Body of pancreas (tissue), 4 donors: ENCODE results near the gene DDAH2. TPM values are rescaled to one million over a fixed set of nuclear protein-coding genes. Genes with fewer than 3 reads are reported as not detected.

Experiments used
- ATAC-seq: fragments of 150-250 bp; one replicate; pipeline ENCODE4 v1.9.1; 2016
- DNase-seq, 4 donors: peaks; one replicate each; pipeline ENCODE4 v3.0.0-alpha.2; 2019
- H3K27ac ChIP-seq, 4 donors: fragments of 200-600 bp; sonication (generic); 1 replicate in 3 of 4; 2 replicates in 1 of 4; pipeline versions ENCODE4 v1.5.1 to v1.6.1; 2016 to 2019; ENCODE audit warnings: mild to moderate bottlenecking in 1 of 4, mixed read lengths in 1 of 4, moderate library complexity in 1 of 4
- H3K27me3 ChIP-seq, 2 donors: fragments of 200-600 bp; sonication (generic); one replicate each; pipeline ENCODE4 v1.6.0; 2016; ENCODE audit warnings: mild to moderate bottlenecking in 1 of 2
- H3K36me3 ChIP-seq, 2 donors: fragments of 200-600 bp; sonication (generic); replicated peaks in 1 of 2; 2 replicates each; pipeline ENCODE4 v1.5.1; 2016; ENCODE audit warnings: low read depth in 2 of 2; ENCODE audit not compliant: insufficient read depth in 1 of 2
- H3K4me1 ChIP-seq: fragments of 200-600 bp; sonication (generic); one replicate; pipeline ENCODE4 v1.6.0; 2016
- H3K4me3 ChIP-seq, 2 donors: fragments of 200-600 bp; sonication (generic); 1 replicate in 1 of 2; 2 replicates in 1 of 2; pipeline ENCODE4 v1.5.1; 2016 to 2019
- H3K9me3 ChIP-seq, 3 donors: fragments of 200-600 bp; sonication (generic); 1 replicate in 2 of 3; 2 replicates in 1 of 3; pipeline ENCODE4 v1.5.1; 2016
- CTCF ChIP-seq, 7 experiments: fragments of 450-650 bp in 4 of 7; fragments of 200-600 bp in 3 of 7; sonication (generic) in 3 of 7; IDR thresholded peaks; one replicate each; pipeline ENCODE4 v1.5.1; 2016 to 2019; ENCODE audit warnings: antibody characterized with exemption in 7 of 7
- POLR2A ChIP-seq, 3 donors: fragments of 450-650 bp; IDR thresholded peaks; one replicate each; pipeline ENCODE4 v1.6.1; 2016; ENCODE audit warnings: antibody characterized with exemption in 3 of 3, mild to moderate bottlenecking in 2 of 3
- WGBS, 2 donors: methylation state at CpG; one replicate each; pipeline ENCODE4 v1.1.5; 2017; 5-methylcytosine and 5-hydroxymethylcytosine counted together
- intact Hi-C: fragments of 100-400 bp; cut with DNase I; formaldehyde crosslinking; loops from one replicate; pipeline ENCODE4 v1.15.1; 2023
- total RNA-seq, 2 donors: library from RNA; depleted of rRNA; stranded (reverse); fragments of >200 nt; gene quantifications; one replicate each; pipeline ENCODE4 v1.1.0, GENCODE V29; 2016

The DDAH2 gene
- total RNA-seq, 2 donors from 2014 or later, result 23.6 to 40.5 TPM

GRCh38 chr6:31765910-31766794 lies 37.1 kb upstream of the DDAH2 start:
- Histone ChIP-seq H3K4me1 (peaks cover 4% of the 10 kb centered on the region), H3K4me3 (no peak overlapping the region), H3K27ac (no peak overlapping the region), H3K27me3 (no peaks in the 10 kb centered on the region), H3K9me3 (no peaks in the 10 kb centered on the region), H3K36me3 (no peaks in the 10 kb centered on the region)
- ATAC-seq (no peak), DNase-seq (no peak)
- 45 to 54% methylated on average over 19 to 42 of the region's 42 CpGs for WGBS, 2 donors
- TF ChIP-seq CTCF (IDR thresholded peaks at IDR 0.05) (no peak), POLR2A (IDR thresholded peaks at IDR 0.05) (no peak)
- intact Hi-C loops, result no loop called here

GRCh38 chr6:31765559-31765909 lies 36.4 kb upstream of the DDAH2 start:
- intact Hi-C loops, result no loop called here
- H3K4me3 ChIP-seq, result no peak overlapping the region

GRCh38 chr6:31764198-31764597 lies 35.1 kb upstream of the DDAH2 start:
- no peak for ATAC-seq
- TF ChIP-seq CTCF (IDR thresholded peaks at IDR 0.05) (no peak), POLR2A (IDR thresholded peaks at IDR 0.05) (no peak)
- H3K4me1 ChIP-seq, result peaks cover 4% of the 10 kb centered on the region

More at GRCh38 chr6:31765559-31765909, 36.4 kb upstream of the DDAH2 start:
- no peak overlapping the region for H3K27ac ChIP-seq
- no peaks in the 10 kb centered on the region for H3K27me3 ChIP-seq
- ATAC-seq (no peak), DNase-seq (no peak)
- TF ChIP-seq POLR2A (IDR thresholded peaks at IDR 0.05) (no peak), CTCF (IDR thresholded peaks at IDR 0.05) (no peak)
- WGBS, 2 donors, result 84 to 88% methylated on average over 7 to 9 of the region's 9 CpGs
- H3K9me3 ChIP-seq, result no peaks in the 10 kb centered on the region
- H3K4me1 ChIP-seq, result peaks cover 4% of the 10 kb centered on the region
- H3K36me3 ChIP-seq, result no peaks in the 10 kb centered on the region

GRCh38 chr6:31763619-31763940 lies 34.5 kb upstream of the DDAH2 start:
- Histone ChIP-seq H3K27ac (no peak overlapping the region), H3K4me1 (peaks cover 4% of the 10 kb centered on the region), H3K4me3 (no peak overlapping the region), H3K36me3 (no peaks in the 10 kb centered on the region), H3K9me3 (no peaks in the 10 kb centered on the region), H3K27me3 (no peaks in the 10 kb centered on the region)
- no peak for TF ChIP-seq CTCF (IDR thresholded peaks at IDR 0.05)
- TF ChIP-seq POLR2A (IDR thresholded peaks at IDR 0.05), result no peak
- 13 to 14% methylated on average over 1 of the region's 1 CpG for WGBS, 2 donors
- intact Hi-C loops, result no loop called here
- ATAC-seq (no peak), DNase-seq (no peak)

More at GRCh38 chr6:31764198-31764597, 35.1 kb upstream of the DDAH2 start:
- intact Hi-C loops, result no loop called here
- Histone ChIP-seq H3K9me3 (no peaks in the 10 kb centered on the region), H3K36me3 (no peaks in the 10 kb centered on the region), H3K27ac (no peak overlapping the region), H3K27me3 (no peaks in the 10 kb centered on the region), H3K4me3 (no peak overlapping the region)
- no peak for DNase-seq
- WGBS, 2 donors, result 83 to 90% methylated on average over 4 of the region's 4 CpGs
